GOT3 (cell line): ENCODE data around the gene SOD3.

ENCODE experiments used
- DNase-seq: peaks from one replicate; lab custom pipeline; 2025; ENCODE audit warnings: mixed read lengths; lab: John Stamatoyannopoulos, UW

Gene SOD3

DNA sequence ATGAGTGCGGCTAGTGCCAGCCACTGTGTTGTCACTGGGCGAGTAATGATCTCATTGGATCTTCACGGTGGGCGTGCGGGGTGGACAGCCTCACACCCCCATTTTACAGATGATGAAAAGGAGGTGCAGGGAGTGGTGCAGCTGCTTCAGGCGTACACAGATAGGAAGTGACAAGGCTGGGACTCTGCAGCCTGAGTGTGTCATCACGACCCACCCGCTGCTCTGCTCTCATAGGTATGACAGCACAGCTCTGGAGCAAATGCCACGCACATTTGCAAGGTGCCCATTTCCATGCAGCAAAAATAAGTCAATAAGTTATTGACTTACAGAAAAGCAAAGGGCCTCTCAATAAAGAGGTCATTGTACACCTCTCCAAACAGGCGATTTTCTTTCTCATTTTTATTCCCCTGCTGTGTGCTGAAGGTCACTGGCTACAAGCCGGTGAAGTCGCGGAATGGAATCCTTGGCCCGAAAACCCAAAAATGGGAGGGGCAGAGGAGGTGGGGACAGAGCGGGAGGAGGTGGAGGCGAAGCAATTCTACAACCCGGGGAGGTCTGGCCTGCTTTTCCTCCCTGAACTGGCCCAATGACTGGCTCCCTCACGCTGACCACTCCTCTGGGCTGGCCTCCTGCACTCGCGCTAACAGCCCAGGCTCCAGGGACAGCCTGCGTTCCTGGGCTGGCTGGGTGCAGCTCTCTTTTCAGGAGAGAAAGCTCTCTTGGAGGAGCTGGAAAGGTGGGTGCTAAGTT is at the start of gene SOD3:
SOD3 (plus strand) TSS at position 658 of the 750 bp plus-strand sequence. CDS start 3,949 bp downstream, outside the sequence.
- peak; percentile 24 for DNase-seq

DNA sequence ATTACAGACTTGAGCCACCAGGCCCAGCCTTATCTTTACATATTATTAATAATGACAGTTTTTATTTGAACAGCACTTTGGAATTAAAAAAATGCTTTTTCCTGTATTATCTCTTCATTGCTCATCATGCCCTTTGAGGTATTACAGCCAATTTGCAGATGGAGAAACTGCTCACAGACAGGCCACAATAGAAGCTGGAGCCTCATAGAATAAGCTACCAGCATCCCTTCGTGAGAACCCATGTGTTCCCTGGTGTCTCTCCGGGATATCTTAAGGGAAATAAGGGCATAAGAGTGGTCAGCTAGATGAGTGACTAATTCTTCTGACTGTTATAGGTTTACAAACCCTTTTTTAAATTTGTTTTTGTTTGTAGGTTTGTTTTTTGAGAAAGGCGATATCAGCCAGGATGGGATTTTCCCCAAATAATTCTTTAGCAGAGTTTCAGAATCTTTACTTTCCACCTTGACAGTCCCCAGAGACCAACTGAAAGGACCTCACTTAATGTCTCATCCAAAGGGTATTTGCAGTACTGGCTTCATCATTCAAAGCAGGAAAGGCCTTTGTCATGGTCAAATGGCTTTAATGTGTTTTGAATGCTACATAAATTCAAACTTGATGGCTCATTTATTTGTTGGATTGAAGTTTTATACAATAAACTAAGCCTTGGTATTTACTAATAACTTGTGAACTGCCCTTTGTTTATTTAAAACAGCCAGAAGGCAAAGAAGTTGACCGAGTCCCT is 48.0 kb upstream of the SOD3 start:
- DNase-seq: no peak

- no peak for DNase-seq
These were observed 47.4 kb upstream of the SOD3 start for GRCh38 chr4:24748023-24748422.

DNA sequence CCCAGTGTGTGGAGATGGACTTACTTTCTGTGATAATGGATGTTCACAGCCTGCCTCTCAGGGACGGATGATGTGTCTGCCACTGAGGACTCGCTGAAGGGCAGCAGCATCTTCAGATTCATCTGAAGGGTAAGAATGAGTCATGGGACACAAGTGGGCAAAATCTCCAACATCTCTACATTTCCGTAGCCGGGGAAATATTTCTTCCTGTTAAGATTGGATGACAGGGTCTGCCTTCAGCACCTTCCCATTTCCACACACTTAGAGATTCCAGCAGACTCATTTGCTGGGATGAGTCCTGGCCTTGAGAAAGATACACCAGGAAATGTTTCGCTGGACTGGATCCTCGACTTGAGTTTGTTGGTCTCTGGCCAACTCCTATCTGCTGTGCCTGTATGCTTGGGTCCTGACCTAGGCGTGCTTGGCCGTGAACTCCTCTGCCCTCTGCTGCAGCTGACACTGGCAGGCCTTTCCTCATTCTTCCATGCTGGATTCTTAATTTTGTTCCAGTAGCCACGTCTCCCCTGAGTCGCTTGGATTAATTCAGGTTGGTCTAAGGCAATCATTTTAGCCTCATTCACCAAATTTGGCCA is 46.5 kb upstream of the SOD3 start:
- no peak for DNase-seq

DNA sequence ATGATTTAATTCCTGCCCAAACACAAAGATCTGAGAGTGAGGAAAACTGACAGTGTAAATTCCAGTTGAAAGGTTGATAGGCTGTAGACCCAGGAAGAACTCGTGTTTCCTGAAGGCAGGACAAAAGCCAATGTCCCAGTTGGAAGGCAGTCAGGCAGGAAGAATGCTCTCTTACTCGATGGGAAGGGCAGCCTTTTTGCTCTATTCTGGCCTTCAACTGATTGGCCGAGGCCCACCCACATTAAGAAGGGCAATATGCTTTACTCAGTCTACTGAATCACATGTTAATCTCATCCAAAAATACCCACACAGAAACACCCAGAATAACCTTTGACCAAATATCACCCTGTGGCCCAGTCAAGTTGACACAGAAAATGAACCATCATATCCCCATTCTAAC is 45.3 kb upstream of the SOD3 start:
- DNase-seq: no peak

DNA sequence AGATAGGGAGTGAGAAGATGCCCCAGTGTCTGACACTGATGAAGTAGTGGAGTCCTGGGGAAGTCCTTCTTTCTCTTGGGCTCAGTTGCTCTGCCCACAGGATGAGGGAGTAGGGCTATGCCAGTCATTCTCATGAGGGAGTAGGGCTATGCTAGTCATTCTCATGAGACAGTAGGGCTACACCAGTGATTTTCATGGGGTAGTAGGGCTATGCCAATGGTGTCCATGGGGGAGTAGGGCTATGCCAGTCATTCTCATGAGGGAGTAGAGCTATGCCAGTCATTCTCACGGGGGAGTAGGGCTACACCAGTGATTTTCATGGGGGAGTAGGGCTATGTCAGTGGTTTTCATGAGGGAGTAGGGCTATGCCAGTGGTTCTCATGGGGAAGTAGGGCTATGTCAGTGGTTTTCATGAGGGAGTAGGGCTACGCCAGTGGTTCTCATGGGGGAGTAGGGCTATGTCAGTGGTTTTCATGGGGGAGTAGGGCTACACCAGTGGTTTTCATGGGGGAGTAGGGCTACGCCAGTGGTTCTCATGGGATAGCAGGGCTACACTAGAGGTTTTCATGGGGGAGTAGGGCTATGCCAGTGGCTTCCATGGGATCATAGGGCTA is 43.3 kb upstream of the SOD3 start:
- DNase-seq: no peak

GRCh38 chr4:24753519-24753918 is 41.9 kb upstream of the SOD3 start:
- no peak for DNase-seq

DNA sequence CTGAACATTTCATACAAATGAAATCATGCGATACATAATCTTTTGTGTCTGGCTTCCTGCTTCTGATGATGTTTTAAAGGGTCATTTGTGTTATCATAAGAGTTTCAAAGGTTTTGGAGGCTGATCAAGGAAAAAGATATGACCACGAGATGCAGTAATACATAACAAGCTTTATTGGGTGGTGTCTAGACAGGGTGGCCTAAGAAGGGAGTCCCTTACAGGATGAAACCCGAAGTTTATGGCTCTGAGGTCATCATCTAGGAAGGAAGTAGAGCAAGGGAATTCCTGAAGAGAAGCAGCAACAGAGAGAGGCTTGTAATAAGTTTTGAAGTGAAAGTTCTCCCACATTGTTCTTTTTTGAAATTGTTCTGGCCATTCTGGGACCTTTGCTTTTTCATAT is 40.8 kb upstream of the SOD3 start:
- no peak for DNase-seq

DNA sequence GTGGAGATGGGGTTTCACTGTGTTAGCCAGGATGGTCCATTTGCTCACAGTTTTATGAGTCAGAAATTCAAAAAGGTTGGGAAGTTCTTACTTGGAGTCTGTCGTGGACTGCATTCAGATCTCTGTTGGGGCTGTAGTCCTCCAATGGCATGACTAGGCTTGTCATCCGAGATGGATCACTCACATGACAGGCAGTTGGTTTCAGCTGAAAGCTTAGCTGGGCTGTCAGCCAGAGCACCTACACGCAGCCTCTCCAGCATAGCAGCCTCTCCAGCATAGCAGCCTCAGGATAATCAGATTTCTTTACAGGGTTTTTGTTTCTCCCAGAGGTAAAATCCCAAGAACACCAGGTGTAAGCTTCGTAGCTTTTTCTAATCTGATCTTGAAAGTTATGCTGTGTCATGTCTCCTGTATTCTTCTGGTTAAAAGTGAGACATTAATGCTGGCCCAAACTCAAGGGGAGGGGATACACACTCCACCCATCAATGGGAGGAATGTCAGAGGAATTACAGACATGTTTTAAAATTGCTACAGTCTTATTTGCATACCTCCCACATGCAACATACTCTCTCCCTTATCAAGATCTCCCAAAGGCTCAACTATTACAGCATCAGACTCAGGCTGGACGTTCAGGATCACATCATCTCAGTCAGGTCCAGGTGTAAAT is 31.6 kb upstream of the SOD3 start:
- no peak for DNase-seq

DNA sequence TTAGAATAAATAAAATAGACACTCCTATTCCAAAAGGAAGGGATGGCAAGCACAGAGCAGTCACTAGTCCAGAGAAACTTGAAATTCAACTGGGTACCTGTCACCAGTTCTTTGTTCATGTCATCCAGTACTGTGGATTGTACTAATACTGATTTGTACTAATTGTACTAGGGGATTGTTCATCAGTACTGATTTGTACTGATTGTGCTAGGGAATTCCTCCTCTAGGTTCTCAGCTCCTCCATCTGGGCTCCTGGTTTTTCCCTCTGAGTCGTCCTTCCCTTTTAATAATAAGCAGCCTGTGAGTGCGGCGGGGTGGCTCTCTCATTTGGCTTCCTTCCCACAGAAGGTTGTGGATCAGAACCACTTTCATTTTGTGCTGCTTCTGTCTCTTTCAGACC is 31.0 kb upstream of the SOD3 start:
- DNase-seq: no peak

GRCh38 chr4:24765376-24765988 is 29.9 kb upstream of the SOD3 start:
- no peak for DNase-seq

GRCh38 chr4:24768006-24768405 is 27.4 kb upstream of the SOD3 start:
- no peak for DNase-seq

DNA sequence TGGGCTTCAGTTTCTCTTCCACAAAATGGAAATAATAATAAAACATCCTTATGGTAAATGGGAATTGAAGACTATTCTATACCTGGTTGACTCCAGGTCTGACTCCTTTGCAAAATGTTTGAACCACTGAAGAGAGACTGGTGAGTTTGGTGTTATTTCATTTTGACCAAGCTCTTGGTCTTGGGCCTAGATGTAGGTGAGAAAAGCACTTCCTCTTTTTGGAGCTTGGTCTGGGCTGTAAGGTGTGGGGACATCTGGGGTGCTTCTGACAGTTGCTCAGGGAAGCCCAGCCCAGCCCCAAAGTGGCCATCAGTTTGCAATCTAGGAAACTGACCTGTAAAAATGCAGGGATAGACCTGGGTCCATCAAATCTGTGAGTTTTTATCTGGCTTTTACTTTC is 26.8 kb upstream of the SOD3 start:
- no peak for DNase-seq

DNA sequence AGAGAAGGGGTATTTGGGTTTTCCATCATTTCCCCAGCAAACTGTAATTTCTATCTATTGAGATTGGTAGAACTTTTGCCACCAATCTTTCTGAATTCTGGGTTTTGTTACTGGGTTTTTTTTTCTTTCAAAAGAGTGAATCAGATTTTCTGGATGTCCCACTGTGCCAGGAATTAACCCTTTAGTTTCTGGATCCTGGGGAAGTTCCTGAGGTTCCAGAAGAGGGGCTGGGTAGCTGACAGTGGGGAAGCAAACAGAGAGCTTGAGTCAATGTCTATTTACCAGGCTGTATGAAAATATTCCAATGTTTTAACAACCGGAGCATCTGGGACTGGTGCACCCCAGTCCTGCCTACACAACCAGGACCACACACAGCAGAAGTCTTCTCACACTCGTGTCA is 25.8 kb upstream of the SOD3 start:
- no peak for DNase-seq

- DNase-seq: peak; percentile 28
These were observed 25.3 kb upstream of the SOD3 start for GRCh38 chr4:24770032-24770584.

GRCh38 chr4:24770667-24771066 is 24.7 kb upstream of the SOD3 start:
- DNase-seq: no peak

GRCh38 chr4:24771241-24771640 is 24.1 kb upstream of the SOD3 start:
- no peak for DNase-seq

DNA sequence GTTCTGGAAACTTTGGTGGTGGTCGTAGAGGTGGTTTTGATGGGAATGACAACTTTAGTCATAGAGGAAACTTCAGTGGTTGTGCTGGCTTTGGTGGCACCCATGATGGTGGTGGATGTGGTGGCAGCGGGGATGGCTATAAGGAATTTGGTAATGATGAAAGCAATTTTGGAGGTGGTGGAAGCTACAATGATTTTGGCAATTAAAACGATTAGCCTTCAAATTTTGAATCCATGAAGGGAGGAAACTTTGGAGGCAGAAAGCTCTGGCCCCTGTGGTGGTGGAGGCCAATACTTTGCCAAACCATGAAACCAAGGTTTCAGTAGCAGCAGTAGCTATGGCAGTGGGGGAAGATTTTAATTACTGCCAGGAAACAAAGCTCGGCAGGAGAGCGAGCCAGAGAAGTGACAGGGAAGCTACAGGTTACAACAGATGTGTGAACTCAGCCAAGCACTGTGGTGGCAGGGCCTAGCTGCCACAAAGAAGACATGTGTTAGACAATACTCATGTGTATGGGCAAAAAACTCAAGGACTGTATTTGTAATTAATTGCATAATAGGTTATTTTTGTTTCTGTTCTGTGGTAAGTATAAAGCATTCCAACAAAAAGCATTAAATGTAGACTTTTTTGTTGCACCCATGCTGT is 23.2 kb upstream of the SOD3 start:
- DNase-seq: no peak

GRCh38 chr4:24772952-24773351 is 22.4 kb upstream of the SOD3 start:
- no peak for DNase-seq

GRCh38 chr4:24774452-24774851 is 20.9 kb upstream of the SOD3 start:
- no peak for DNase-seq

DNA sequence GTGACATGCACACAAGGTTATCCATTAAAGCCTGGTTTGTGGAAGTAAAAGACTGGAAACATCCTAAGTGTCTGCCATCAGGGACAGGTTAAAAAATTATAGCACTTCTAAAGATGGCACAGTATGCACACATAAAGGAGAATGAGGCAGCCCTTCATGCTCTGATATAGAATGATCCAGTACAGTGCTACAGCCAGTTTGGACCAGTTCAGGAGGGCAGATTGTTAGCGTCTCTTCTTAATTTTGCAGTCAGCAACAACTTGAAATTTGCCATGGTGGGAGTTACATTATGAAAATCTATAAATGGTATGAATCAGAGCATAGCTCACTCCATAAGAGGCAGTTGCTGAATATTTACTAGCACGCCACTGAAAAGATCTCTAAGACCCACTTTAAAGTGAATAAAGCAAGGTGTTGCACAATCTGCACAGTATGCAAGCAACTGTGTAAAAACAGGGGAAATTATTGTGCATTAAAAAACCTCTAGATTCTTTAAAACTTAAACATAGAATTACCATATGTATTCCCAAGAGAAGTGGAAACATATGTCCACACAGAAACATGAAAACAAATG is 20.3 kb upstream of the SOD3 start:
- DNase-seq: no peak
